Activated CD4-positive, alpha-beta T cell treated with anti-CD3 and anti-CD28 coated beads, Interleukin-2, amount 50 U/mL, for 48 hours (primary cell): Measurements from ENCODE around the gene KCND3.
A peak's percentile ranks its signal among the peaks of the same experiment; 100 is the strongest.

Source experiments
- DNase-seq, 2 experiments: peaks; one replicate each; pipeline ENCODE4 v3.0.0-alpha.2; 2020

The KCND3 gene

DNA sequence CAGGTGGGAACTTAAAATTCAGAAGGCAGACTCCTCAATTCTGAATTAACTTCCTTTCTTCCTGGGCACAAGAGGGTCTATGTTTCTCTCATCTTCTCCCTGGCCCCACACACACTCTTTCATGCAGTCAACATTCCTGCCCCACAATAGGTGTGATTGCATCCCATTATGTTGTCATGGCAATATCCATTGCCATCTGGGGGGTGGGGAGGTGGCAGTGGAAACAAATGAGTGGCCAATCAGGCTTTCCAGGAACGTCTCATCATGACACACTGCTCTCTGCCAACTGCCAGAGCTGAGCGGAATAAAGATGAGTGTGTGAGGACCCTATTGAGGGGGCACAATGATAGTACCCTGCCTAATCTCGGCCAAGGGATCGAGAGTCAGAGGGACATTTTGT lies 80.4 kb downstream of the KCND3 start:
- no peak for DNase-seq

DNA sequence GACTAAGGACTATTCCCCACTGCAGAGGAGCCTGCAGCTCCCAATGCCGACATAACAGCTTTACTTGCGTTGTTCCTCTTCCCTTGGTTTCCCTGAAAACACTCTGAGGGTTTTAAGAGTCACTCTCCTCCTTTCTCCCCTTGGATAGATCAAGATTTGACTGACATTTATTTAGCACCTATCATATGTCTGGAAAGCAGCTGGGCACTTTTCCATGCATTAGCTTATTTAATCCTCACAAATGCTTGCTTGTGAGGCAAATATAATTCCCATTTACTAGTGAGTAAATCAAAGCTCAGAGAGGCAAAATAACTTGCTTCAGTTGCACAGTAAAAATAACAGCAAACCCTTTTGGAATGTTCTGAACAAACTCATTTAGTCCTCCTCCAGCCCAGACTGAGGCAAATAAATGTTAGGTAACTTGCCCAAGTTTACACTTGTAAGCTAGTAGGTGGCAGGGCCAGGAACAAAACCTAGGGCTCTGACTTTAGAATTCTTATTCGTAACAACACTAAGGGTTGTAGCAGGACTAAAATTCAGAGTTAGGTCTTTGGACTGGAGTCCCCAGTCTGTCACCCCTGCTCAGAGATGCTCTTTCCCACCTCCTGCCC lies 81.4 kb downstream of the KCND3 start:
- no peak for DNase-seq

DNA sequence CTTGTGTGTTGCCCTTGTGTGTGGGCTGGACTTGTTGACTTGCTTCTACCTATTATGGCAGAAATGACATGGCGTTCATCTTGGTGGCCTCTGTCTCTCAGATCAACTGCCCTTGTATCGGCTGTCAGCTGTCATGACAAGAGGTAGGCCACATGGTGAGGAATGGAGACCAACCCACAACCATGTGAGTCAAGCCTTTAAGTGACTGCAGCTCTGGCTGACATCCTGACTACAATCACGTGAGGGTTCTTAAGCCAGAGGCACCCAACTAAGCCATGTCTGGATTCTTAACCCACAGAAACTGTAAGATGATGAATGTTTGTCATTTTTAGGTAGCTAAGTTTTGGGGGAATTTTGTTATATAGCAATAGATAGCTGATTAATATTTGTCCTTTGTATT lies 82.1 kb downstream of the KCND3 start:
- no peak for DNase-seq

DNA sequence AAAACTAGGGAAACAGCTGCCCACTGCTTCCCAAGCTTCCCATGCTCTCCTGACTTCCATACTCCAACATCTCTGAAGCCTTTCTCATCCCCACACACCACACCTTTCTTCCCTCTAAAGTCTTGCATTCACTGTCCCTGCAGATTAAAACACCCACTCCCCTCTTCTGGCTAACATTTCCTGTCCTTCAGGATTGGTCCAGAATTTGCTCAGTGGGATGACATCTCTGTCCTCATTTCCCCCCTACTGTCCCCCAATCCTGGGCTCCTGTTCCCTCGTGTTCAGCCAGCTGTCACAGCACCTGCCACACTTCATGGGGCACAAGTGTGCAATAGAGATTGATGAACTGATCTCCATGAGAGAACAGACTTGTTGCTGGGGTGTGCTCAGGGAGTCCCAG lies 82.7 kb downstream of the KCND3 start:
- DNase-seq, result no peak

DNA sequence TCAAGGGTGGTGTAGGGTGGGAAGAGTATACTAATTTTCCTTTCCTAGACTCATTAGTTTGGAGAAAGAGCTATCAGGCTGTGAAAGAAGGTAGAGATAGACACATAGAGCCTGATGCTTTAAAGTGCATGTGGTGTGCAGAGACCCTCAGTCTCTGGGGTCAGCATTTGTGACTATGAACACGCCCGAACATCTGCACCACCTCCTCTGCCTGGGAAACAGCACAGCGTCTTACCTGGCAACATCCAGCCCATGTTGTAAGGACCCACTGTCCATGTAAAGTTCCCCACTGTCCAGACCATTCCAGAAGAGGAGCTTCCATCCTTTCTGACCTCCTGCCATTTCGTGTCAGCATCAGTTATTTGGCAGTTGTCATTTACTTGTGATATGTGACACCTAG lies 83.4 kb downstream of the KCND3 start:
- no peak for DNase-seq

DNA sequence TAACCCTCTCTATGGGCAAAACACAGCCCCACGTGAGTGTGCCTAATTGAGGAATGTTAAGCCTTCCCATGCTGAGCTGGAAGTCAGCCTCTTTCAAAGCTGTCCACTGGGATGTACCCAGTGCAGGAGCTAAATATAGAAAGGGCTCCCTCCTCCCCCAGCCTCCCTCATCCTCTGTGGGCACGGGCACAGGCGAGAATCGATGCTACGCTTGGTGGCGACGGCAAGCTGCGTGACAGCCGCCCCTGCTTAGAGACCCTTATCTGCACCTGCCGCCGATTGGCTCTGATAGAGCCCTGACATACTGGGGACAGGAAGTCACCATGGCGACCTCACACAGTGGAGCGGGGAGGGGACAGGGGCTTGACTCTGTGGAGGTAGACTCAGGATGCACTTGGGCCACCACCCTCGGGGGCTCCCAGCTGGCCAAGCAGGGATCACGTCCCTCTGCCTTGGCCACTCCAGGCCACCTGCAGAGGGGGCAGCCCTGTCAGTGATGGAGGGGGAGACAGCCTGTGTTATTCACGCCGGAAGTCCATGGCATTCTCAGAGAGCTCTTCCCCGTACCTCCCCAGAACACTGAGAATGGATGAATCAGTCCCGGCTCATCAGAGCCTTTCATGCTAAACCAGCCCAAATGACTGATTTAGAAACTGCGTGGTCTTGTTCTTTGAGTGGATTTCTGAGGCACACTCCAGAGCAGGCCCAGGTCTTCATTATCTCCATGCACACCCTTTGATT lies 84.8 kb downstream of the KCND3 start:
- DNase-seq, result peak; percentile 17 to 52

DNA sequence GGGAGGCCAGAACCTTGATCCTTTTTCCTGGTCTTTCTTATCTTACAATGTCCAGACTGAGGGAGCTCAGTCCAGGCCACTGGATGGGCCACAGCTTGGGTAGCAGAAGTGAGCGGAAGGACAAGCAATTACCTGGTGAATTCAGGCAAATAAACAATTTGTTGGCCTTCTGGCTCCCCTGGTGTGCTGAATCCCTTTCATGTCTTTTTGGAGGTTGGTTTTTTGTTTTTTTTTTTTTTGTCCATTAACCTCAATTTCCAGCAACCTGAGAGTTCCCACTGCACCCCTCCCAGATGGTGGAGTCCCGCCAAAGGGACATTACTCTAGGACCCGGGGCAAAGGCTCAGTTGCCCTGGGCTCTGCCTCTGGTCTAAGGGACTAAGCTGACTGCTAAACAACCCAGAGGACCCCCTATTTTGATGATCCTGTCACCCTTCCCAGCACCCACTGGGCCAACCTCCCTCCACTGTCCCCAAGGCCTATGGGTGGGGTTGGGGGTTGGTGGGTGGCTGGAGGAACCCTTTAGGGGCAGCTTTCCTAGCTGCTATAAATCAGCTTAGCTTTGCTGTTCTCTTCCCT lies 85.5 kb downstream of the KCND3 start:
- DNase-seq, result no peak

DNA sequence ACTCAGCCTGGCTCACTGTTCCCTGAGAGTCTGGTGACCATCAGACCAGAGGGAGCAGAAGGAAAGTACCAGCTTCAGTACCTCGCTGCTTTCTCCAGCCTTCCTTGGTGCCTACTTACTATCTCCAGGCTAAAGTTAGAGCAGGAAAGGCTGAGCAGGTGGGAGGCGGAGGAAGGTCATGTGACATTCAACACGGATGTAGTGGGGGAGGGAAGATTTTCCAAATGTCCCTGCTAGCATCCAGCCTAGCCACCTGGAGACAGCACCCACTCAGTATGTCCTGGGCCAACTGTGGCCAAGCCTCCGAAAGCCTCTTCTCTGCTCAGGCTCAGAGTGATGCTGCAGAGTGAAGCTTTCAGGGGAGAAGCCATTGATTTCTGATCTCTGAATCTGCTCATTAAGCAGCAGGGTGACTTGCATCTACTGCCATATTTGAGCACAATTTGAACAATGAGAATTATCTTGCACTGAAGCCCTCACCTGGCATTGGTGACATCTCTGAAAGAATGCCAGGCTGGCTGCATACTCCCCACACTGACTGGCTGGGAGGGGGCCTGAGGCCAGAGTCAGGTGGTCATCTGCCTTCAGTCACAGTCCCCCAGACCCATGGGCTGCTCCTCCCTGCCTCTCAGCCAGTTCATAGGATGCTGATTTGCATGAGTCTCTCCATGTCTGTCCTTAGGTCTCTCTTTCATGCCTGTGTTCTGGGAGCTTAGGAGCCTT lies 86.2 kb downstream of the KCND3 start:
- DNase-seq, result no peak

DNA sequence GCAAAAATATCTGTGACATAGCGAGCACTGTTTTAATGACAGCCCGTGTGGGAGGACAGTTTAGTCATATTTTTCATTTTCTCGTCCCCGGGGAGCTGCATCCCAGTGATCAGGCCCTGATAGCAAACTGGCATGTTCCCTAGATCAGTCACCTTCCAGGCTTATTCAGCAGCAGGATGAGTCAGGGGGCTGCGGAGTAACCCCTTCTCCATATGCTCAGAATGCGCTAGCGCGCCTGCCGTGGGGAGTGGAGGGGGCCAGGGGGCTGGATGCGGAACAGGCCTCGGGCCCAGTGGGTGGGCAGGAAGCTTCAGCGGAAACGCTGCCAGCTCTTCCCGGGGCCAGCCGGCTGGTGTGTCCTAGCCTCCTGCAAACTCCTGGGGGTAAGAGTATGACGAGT lies 94.0 kb downstream of the KCND3 start:
- no peak for DNase-seq

DNA sequence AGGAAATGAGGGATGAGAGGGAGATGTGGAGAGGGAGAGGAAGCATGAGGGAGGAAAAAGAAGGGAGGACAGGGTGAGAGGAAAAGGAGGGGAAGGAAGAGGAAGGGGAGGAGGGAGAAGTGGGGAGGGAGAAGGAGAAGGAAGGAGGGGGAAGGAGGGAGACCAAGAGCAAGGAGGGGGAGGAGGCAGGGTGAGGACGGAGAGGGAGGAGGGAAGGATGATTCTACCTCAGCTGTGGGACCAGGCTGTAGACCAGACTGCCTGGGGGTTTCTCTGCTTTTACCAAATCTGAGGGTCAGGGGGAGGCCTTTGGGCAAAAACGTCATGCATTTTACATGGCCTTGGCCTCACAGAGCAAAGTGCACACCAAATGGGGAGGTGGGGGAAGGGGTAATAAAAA lies 94.5 kb downstream of the KCND3 start:
- DNase-seq, result no peak

DNA sequence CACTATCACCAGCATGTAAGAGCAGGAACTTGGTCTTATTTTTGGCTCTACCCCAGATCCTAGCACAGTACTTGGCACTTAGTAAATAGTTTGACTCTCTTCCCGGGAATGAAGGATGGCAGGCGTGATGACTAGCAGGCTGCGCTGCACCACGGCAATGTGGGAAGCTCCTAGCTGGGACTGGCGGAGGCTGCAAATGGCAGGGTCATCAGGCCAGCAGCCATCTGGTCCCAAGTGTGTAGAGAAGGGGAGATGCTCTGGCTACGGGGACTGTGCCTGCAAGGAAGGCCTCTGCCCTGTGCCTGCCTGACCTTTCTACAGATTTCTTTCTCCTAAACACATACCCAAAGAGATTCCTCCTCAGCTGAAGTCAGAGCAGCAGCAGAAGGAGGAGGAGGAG lies 95.0 kb downstream of the KCND3 start:
- no peak for DNase-seq

DNA sequence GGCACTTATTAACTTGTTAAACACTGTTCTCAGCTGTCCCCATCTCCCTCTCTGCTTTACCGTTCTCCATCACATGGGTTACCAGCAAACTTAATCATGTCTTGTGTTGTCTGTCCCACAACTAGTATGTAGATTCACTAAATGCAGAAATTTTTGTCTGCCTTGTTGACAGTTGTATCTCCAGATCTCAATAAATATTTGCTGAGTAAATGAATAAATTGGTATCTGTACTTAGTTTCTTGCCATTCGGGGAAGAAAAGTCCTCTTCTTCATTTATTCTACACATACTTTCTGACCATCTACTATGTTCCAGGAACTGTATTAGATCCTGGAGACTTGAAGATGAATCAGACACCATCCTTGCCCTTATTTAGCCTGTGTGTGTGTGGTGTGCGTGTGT lies 97.9 kb downstream of the KCND3 start:
- DNase-seq, result no peak

DNA sequence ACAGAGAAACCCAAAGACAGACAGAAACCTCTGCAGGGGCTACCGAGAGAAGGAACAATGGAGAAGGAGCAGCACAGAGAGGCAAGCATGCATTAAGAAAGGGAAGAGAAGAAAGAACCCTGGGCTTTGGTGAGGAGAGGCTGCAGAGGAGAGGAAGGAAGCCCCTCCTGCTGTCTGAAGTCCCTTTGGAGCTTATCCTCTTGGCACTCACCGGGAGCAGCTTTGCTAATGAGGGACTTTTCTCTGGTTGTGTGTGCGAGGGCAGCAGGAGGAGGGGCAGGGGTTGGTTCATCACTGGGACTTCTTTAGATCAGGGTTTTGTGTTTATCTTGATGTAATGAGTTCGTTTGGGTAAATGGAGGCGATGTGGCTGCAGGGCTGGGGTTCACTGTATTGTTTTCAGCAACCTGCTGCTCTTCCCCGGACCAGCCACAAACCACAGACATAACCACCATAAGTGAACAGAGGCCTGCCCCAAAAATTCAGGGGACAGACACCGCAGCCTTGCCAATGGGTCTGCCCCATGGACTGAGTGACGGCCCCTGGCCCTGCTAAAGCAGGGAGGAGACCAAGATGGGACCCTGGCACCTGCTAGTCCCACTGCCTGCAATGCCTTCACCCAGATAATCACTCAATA lies 100.6 kb downstream of the KCND3 start:
- no peak for DNase-seq

DNA sequence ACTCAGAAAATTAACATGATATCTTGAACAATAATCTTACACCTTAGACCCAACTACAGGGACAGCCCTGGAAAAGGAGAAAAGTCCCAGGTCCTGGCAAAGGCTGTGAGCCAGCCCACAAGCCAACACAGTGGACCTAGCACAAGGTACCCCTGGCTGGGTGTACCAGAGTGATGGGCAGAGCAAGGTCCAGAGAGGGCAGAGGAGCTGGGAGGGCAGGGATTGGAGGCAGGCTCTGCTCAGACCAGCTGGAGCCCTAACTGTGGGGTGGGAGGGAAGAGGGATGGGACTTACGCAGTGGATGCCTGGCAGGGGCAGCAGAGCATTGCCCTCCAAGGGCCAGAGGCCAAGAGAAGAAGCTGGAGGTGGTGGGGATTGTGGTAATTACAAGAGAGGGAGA lies 101.6 kb downstream of the KCND3 start:
- DNase-seq, result no peak

DNA sequence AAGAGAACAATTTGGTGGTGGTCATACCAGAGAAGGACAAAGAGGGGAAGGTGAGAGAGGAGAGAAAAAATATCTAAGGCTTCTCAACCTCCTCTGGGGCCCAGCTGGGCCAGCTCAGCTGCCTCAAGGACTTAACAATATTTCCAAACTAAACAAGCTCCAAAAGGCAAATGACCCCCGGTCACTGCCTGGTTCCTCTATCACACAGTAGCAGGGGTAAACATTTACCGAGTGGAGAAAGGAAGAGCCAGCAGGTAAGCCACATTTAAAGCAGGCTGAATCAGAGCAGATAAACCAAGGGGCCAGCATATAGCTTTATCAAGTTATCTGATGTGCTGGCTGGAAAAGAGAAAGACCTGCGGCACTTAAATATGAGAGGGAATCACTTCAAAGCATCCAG lies 102.1 kb downstream of the KCND3 start:
- DNase-seq, result no peak

DNA sequence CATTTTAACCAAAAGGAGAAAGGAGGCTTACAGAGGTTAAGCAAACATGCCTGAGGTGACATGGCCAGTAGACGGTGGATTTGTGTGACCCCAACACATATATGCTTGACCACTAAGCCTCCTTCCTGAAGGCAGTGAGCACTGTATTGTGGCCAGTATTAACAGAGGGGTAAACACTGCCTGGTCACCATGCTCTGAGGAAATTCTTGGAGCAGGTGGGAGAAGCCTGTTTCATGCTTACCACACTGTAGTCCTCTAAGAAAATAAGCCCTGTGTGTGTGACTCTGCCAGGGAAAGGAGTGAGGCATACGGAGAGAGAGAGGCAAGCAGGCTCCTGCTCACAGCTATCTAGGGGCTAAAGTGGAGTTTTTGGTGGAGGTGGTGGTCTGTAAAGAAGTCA lies 102.7 kb downstream of the KCND3 start:
- DNase-seq, result no peak

DNA sequence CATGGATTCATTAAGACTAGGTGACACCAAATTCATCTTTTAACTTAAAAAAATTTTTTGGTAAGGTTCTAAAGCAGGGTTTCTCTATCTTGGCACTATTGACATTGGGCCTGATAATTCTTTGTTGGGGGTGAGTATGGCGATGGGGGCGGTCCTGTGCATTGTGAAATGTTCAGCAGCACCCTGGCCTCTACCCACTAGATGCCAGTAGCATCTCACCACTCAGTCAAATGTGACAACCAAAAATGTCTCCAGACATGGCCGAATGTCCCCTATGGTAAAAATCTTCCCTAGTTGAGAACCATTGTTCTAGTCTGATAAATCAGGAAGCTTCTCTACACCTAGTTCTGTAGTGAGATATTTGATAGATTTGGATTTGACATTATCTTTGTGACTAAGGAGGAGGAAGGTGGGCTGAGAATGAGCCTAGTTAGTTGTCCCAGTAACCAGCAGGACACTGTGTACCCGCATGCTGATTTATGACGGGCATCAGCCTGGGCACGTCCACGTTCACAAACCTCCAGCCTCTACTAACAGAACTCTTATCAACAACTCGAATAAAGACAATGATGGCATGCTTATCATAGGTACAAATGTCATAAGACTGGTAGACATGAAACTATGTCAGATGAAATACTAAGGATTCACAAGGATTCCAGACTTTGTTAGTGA lies 104.6 kb downstream of the KCND3 start:
- DNase-seq, result no peak

DNA sequence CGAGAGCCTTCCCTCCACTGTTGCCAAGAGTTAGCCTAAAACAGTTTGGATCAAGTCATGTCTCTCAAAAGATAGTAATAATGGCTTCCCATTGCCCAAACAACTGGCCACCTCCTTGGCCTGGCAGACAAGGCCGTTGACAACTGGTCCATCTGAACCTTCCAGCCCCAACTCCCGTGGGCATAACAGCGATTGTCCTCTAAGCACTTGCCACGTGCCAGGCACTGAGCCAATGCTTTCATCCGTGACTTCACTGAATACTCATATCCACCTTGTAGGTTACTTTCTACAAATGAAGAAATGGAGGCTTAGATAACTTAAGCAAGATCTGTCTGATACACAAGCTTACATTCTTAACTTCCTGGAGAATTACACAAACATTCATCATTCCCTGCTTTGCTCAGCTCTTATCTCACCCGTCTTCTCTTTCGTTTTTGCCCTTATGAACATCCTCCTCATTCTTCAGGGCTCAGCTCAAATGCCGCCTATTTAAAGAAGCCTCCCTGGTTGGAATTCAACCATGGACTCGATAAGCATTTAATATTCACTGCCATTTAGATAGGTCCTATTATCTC lies 106.4 kb downstream of the KCND3 start:
- DNase-seq, result no peak

DNA sequence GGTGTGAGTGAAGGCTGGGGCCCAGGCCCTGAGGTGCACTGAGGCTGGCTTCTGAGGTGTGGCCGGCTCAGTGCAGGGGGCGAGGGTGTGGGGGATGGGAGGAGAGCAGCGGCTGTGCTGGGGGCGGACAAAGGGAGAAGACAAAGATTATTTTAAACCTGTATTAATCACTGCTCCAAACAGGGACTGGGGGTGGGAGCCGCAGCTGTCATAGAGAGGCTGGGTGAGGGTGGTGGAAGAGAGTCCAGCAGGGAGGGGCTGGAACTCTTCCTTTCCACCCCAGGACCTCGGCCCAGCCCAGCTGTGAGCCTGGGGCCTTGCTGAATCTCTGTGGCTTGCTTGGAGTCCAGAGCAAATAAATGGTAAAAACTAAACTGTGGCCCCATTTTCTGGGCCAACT lies 106.9 kb downstream of the KCND3 start:
- DNase-seq, result no peak

DNA sequence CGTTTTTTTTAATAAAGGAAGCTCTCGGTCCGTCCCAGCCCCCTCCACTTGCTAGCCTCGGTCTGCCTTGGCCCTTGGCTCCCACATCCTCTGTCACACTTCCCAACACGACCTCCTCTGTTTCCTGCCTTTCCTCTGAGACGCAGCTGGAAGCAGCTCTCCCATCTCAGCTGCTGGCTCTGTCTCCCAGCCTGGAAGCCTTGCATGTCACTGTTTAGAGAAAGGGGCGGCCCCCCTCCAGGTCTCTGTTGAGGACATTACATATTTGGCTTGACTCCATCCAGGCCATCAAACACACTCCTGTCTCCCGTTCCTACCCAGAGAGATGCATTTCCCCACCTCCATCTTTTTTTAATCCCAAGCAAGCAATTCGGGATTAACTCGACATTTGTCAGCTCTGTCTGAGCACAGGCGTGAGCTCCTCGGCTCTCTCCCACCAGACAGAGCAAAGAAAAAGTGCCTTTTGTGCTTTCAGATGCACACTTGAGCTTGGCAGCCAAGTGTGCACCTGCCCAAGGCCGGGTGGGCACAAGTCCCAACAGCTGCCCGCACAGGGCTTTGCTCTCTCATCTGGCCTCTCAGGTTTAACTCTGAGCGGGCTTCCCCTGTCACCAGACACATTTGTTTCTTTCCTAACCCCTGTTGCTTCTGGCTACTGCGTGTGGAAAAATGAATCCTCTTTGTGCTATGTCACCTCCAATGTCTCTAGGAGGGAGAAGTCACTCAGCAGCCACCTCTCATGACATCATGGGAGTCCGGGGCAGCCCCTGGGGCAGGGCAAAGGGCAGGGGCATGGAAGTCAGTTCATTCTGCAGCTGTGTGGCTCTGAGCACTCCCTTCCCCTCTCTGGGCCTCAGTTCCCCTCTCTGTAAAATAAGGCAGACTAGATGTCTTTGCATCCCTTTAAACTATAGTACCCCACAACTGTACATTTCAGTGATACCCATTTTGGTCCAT lies 108.3 kb downstream of the KCND3 start:
- DNase-seq, result no peak

DNA sequence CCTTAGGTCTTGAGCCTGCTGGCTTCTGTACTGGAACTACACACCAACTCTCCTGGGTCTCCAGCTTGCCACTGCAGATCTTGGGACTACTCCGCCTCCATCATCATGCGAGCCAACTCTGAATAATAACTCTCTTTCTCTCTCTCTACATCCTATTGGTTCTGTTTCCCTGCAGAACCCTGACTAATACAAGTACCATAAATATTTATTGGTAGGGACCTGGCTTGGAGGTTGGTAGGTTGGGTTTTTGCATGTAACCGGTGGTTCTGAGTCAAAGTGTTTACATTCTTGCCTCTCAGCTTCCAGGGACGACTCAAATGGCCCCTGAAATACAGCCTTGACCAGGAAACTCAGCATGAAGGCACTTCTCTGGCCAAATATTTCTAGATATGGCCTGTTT lies 110.4 kb downstream of the KCND3 start:
- DNase-seq, result no peak
